ENCODE data around the gene STK17A. TPM values are rescaled to one million over a fixed set of nuclear protein-coding genes. Genes with fewer than 3 reads are reported as not detected.
A peak's percentile ranks its signal among the peaks of the same experiment; 100 is the strongest.
"Not testable (repeated sequence)": the region's sequence is repeated elsewhere in the genome, so short reads cannot be mapped to it uniquely, and the experiment has no call there.

Gene STK17A
- polyA plus RNA-seq, 3 donors: 16.2 to 23.3 (median 21.8) TPM

DNA sequence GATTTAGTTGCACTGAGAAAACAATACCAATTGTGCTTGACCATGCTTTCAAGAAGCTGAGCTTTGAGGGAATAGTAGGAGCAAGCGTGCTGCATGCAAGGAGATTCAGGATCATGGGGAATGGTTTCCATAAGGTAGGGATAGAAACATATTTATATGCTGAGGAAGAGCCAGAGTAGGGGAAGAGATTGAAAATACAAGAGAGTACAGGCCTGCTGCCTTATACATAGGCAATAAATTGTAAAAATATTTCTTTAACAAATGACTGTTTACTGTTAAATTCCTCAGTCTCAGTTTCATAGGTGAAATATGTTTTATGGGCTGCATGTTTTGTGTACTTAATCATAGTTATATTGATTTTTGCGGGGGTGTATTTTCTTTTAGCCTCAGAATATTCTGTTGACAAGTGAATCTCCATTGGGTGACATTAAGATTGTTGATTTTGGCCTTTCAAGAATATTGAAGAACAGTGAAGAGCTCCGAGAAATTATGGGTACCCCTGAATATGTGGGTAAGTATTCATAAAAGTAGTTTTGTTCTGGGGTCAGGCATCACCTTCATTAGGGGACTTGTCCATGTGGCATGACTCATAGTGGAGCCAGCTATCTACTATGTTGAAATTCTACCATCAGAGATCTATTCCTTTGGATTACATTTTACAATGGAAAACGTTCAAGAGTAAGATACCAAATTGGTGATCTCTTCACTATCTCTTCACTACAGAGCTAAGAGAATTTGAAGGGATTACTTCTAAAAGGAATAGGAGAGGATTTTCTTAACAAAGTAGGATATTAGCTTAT lies 36.5 kb downstream of the STK17A start:
- DNase-seq (ENCODE audit: extremely low read depth in 1 of 11, low read depth in 9 of 11, low spot score in 4 of 11): no peak

DNA sequence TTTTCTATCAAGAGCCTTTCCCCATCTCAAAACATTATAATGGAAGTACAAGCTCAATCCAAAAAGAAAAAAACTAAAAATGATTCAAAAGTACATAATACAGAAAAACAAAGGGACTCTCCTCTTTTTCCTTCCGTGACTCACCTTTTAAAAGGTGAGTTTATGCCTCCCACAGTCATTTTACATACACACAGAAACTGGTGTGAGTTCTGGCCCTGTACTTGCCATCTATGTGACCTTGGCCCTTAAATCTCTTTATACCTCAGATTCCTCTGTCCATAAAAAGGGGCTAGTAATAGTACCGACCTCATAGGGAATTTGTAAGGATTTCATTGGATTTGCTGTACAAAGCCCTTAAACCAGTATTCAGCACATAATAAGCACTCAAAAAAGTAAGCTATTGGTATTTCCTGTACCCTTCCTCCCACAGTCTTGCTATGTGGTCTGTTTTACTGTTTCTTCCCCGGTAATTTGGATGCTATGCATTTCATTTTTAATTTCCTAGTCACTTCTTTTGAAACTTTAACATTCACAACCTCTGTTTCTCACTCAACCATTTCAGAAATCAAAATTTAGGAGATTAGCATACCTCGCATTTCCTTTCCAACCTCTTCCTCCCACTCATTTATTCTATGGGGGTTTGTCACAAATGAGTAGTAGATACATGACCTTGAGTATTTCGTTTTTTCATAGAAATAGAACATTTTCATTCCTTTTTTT lies 39.0 kb downstream of the STK17A start:
- DNase-seq (ENCODE audit: extremely low read depth in 1 of 11, low read depth in 9 of 11, low spot score in 4 of 11): no peak

DNA sequence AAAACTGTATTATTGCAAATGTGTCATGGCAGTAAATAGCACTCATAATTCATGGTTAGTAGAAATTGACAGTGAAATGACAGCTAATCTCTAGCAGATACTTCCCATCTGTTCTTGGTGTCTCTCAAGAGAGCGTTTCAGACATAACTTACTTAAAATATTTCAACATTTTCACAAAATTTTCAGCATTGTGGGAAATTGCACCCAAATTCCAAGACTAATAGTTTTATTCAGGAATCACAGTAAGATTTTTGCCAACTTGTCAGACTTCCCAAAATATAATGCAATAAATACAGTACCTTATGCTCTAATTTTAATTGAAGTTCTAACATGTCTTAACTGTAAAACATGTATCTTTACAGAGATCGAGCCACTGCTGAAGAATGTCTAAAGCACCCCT lies 41.2 kb downstream of the STK17A start:
- no peak for DNase-seq (ENCODE audit: extremely low read depth in 1 of 11, low read depth in 9 of 11, low spot score in 4 of 11)

DNA sequence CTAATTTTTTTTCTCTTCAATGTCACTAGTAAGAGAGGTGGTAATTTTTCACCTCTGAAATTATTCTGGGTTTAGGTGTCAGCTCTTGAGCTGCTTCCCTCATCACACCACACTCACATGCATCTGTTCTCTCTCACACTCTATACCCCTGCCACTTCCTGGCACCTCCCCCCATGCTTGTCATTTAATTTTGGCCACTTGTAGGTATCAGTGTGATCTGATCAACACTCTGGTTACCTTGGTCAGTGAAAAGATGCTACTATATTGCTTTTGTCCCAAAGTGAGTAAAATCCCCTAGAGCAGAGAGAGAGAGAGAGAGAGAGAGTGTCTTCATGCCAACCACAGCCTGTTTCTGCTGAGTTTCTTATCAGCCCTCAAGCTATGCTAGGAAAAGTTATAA lies 42.5 kb downstream of the STK17A start:
- no peak for DNase-seq (ENCODE audit: extremely low read depth in 1 of 11, low read depth in 9 of 11, low spot score in 4 of 11)

DNA sequence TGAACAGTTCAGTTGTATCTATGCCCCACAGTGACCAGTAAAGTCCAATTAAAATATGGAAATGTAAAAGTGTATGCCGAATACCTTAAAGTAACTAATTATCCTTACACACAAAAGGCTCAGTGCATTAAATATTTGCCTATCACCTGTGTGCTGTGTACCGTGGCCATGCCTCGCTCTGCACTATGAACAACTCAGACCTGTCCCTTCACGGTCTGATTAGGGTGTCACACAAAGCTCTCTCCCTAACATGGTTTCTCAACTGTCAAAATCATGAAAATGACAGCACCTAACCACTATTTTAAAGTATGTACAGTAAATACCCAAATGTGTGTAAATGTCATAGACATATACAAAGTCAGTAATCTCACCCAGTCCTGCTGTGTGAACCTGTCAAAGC lies 43.1 kb downstream of the STK17A start:
- DNase-seq (ENCODE audit: extremely low read depth in 1 of 11, low read depth in 9 of 11, low spot score in 4 of 11): no peak

DNA sequence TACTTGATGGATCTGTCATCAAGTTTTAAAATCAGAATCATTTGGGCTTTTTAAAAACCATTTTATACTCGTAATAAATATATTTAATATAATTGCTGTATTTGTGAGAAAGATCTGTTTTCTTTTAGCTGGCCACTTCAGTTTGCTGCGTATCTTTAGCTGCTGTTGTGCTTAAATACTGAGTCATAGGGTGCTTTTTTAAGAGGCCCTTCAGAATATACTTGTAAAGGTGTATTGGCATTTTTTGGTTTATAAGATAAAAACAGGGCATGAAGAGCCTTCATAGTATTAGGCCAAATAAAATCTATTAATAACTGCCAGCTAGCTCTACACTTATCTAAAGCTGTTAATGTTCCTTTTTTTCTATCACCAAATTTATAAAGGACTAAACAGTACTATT lies 43.8 kb downstream of the STK17A start:
- DNase-seq (ENCODE audit: extremely low read depth in 1 of 11, low read depth in 9 of 11, low spot score in 4 of 11): no peak

DNA sequence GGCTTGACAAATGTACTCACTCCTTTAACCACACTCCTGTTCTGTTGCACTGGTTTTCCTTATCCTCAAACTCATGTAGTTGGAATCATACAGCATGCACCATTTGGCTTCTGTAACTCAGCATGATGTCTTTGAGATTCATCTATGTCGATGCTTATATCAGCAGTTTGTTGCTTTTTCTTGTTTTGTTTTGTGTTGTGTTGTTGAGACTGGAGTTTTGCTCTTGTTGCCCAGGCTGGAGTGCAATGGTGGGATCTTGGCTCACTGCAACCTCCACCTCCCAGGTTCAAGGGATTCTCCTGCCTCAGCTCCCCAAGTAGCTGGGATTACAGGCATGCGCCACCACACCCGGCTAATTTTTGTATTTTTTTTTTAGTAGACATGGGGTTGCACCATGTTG lies 44.9 kb downstream of the STK17A start:
- DNase-seq (ENCODE audit: extremely low read depth in 1 of 11, low read depth in 9 of 11, low spot score in 4 of 11): not testable (repeated sequence)

DNA sequence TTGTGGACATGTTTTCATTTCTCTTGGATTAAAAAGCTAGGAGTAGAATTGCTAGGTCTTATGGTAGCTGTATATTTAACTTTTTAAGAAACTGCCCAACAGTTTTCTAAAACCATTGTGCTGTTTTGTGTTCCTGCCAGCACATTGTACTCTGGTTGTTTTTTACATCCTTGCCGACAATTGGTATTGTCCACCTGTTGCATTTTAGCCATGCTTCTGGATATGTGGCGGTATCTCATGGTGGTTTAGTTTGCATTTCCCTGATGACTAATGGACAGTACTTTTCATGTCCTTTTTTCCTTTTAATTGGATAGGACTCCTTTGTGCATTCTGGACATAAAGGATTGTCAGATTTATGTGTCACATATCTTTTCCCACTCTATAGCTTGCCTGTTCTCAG lies 45.5 kb downstream of the STK17A start:
- no peak for DNase-seq (ENCODE audit: extremely low read depth in 1 of 11, low read depth in 9 of 11, low spot score in 4 of 11)

DNA sequence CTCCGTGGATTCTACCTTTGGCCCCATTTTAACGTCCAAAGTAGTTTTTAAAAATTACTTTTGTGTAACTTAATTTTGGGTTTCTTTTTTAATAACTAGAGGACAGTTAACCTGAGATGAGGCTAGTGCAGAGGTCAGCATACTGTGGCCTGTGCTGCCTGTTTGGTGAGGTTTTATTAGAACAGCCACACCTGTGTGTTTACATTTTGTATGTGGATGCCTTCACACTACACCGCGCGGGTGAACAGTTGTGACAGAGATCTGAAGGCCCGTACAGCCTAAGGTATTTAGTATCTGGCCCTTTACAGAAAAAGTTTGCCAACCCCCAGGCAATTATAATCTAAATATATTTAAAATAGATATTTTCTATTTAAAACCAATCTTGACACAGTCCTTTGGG lies 46.9 kb downstream of the STK17A start:
- DNase-seq (ENCODE audit: extremely low read depth in 1 of 11, low read depth in 9 of 11, low spot score in 4 of 11): no peak

DNA sequence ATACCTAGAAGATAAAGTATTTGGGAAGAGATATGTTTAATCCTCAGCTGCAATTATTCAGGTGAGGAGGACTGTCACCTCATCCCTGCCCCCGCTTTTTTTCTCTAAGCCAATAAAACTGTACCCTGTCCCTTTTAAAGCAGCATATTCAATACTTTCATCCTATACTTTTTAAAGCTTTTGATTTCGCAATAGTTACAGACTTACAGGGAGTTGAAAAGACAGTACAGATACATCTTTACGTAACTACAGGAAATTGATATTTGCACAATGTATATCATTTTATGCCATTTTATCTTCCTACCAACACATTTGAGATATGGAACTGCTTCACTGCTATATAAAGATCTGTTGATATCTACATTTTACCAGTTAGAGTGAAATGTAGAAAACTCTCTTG lies 47.6 kb downstream of the STK17A start:
- DNase-seq (ENCODE audit: extremely low read depth in 1 of 11, low read depth in 9 of 11, low spot score in 4 of 11): no peak

DNA sequence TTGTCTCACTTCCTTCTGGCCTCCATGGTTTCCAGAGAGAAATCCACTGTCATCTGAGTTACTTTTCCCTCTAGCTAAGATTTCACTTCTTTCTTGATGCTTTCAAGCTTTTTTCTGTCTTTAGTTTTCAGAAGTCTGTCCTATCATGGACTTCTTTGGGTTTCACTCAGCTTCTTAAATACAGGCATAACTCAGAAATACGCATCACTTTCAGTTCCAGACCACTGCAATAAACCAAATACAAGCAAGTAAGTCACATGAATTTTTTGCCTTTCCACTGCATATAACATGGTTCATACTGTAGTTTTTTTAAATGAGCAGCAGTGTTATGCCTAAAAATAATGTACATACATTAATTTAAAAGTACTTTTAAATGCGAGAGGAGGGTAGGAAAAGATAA lies 48.7 kb downstream of the STK17A start:
- DNase-seq (ENCODE audit: extremely low read depth in 1 of 11, low read depth in 9 of 11, low spot score in 4 of 11): no peak

DNA sequence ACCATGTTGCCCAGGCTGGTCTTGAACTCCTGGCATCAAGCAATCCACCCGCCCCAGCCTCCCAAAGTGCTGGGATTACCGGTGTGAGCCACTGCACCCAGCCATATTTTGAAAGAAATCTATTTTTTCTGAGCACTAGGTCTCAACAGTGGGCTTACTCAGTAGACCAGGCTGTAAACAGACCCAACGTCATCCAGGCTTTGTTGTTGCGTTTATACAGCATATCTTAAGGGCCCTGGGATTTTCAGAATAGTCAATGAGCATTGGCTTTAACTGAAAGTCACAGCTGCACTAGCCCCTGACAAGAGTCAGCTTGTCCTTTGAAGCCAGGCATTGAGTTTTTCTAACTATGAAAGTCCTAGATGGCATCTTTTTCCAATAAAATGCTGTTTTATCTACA lies 49.8 kb downstream of the STK17A start:
- DNase-seq (ENCODE audit: extremely low read depth in 1 of 11, low read depth in 9 of 11, low spot score in 4 of 11): no peak

DNA sequence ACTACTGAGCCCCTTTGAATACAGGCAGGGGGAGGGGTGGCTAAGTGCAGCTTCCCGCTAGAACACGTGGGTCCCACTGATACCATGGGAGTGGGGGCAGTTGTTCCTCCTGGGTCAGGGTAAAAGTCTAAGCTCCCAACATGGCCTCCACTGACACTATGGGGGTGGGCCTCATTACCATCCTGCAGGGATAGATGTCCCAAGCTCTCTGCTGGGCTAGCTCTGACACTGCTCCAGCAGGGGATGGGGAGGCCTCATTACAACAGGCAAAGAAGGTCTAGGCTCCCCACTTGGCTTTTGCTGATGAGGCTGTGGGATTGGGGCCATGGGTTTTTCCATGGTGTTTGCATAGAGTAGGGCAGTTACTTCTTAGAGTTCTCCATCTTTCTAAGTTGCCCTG lies 51.5 kb downstream of the STK17A start:
- DNase-seq (ENCODE audit: extremely low read depth in 1 of 11, low read depth in 9 of 11, low spot score in 4 of 11): no peak

DNA sequence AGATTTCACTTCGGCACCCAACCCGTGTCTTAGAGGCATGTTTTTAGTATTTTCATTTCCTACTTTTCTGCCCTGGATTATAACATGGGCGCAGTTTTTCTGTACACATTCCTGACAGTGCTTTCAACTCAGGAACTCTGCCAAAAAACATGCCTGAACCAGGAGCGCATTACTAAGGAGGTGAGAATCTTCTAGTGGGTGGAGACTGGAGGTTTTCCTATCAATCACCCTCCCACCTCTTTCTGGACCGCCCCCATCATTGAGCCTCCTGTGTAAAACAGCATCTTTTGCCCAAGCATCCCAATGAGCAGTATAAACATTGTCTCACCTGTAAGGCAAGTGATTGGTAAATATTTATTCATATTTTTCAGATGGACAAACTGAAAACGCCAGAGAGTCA lies 53.2 kb downstream of the STK17A start:
- DNase-seq (ENCODE audit: extremely low read depth in 1 of 11, low read depth in 9 of 11, low spot score in 4 of 11): no peak

DNA sequence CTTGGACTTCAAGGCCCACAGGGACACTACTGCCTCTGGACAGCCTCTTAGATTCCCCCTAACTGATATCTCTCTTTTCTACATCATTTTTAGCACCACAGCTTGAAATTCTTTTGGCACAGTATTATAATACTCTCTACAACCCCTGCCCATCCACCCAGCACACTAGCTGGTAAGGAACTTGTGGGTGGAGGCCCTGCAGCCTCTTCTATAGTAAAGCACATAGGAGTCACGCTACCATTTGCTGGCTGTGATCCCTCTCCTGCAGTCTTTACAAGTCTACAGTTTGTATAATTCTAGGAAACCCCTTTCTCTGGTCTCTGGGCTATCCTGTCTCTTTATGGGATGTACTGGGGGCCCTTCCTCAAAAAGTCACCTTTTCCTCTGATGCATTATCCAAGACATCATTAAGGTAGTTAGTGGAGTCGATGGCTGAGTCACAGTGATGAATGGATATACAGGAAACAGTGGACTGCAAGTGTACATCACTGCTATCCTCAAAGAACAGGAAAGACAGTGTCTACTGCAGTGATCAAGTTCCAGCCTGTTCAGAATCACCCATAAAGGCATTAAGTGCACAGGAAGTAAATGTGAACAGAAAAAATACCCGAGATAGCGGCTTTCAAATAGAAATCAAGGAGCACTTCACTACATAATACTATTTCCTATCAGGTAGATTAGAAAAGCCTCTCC lies 54.4 kb downstream of the STK17A start:
- no peak for DNase-seq (ENCODE audit: extremely low read depth in 1 of 11, low read depth in 9 of 11, low spot score in 4 of 11)

DNA sequence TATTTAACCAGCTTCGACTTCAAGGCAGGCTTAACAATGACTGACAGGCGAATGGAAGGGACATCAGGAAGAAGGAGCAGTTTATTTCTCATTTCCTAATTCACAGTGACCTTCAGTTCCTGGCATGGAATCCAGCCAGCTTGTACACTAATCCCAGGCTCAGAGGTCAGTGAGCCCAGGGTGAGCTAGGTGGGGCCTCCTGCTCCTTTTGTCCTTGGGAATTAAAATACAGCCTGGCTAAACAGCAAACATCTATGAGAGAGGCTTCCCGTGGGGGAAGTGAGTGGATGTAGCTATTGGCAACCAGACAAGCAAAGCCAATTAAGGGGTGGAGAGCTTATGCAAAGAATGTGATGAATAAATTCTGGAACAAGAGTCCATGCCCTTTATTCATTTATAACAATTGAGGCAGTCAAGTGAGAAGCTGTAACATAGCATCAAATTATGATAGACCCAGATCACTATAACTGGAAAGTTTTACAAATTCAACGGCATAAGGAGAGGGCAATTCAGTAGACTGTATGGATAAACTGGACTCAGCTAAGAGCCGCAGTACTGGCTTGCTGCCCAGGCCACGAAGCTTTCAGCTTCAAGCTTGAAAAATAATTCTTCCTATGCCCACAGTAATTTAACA lies 57.1 kb downstream of the STK17A start:
- peak in 8 of 11 donors; percentile 33 to 60 (median 46) for DNase-seq (ENCODE audit: extremely low read depth in 1 of 11, low read depth in 9 of 11, low spot score in 4 of 11)

DNA sequence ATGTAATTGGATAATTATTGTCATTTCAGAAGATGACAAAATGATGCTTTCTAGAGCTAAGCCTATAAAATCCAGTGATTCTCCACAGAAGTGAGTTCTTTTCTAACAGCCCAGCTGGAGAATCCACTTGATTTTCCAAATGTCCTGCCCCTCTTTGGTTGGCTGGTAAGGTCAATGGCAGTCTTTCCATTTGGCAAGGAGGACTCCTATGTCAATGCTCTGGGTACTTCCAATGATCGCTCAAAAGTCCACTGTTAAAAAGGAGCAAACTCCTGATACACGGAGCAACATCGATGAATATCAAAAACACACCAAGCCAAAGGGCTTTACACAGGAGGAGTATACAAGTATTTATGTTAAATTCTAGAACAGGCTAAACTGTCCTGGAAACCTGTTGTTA lies 57.8 kb downstream of the STK17A start:
- DNase-seq (ENCODE audit: extremely low read depth in 1 of 11, low read depth in 9 of 11, low spot score in 4 of 11): no peak

DNA sequence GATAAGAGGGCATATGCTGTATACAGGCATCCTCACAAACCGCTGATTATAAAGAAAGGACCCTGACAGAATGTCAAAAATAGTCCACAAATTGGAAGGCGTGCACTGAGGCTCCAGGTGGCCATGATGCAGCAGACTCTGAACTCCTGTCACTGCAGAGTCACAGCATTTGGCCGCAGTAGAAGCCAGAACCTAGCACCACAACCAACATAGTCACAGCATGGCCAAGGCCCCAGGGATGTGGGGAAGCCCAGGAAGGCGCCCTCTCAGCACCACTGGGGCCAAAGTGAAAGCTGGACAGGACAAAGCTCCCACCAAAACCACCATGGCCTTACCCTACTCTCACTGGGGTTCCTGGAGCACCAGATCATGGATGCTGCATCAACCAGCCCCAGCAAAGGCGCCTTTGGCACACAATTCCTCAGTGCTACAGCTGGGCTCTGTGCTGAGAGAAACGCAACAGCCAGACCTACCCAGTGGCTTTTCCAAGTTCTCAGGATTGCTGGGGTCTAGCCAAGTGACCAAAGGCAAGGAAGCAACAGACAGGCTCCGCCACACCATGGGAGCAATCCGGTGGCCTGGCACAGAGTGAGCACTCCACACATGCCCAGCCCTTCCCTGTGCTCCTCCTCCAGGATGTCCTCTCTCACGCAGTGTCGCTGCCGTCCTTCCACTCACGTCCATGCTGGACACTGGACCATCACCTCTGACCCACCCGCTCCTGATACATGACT lies 60.2 kb downstream of the STK17A start:
- no peak for DNase-seq (ENCODE audit: extremely low read depth in 1 of 11, low read depth in 9 of 11, low spot score in 4 of 11)

DNA sequence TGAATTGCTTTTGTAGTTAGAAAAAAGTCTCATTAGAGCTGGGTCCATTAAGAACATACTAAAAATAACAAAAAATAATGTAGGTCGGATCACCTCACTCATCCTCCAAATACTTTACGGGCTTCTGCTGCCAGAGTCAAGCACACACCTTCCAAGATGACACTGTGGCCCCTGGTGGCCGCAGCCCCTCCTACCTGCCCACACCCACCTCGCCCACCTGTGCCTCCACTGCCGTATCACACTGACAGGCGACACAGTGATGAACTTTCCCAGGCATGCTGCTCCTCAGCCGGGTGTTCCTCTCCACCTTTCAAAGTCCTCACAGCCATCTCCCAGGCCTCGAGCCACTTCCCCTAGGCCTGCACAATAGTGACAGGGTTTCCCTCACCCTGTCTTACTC lies 60.9 kb downstream of the STK17A start:
- no peak for DNase-seq (ENCODE audit: extremely low read depth in 1 of 11, low read depth in 9 of 11, low spot score in 4 of 11)

All from renal cortex interstitium (tissue), 11 donors.